Mammary epithelial cell (primary cell): ENCODE measurements around the gene MICALL2.

Experiments
- CTCF ChIP-seq, 2 donors: IDR thresholded peaks in 1 of 2; conservative IDR thresholded peaks in 1 of 2; 2 replicates each; pipeline ENCODE4 v1.5.1; 2011 to 2012; ENCODE audit warnings: inconsistent platforms in 2 of 2, low read length in 2 of 2, mild to moderate bottlenecking in 2 of 2, control low read depth in 1 of 2, low read depth in 1 of 2; ENCODE audit not compliant: insufficient read depth in 1 of 2; ENCODE audit errors: extremely low read depth in 1 of 2
- EZH2 ChIP-seq: IDR thresholded peaks from 2 replicates; pipeline ENCODE4 v1.6.1; 2012; ENCODE audit warnings: low read length, inconsistent platforms, borderline replicate concordance

GRCh38 chr7:1424041-1424440, 35.2 kb downstream of the MICALL2 start:
- TF ChIP-seq CTCF (conservative IDR thresholded peaks at IDR 0.05 in 1 of 2, IDR thresholded peaks at IDR 0.05 in 1 of 2; ENCODE audit: extremely low read depth in 1 of 2, insufficient read depth in 1 of 2, low read depth in 1 of 2, low read length in 2 of 2), result no peak
- no peak for TF ChIP-seq EZH2
